A549 treated with DMSO at 1 μM for 4 hours (cell line): ENCODE measurements around the gene WAS. TPM values are rescaled to one million over a fixed set of nuclear protein-coding genes. Genes with fewer than 3 reads are reported as not detected.

Source experiments
- total RNA-seq: library from RNA; stranded (reverse); fragments of 200-300 nt; extraction: Qiagen RNA extraction; gene quantifications from 5 replicates; pipeline ENCODE4 v1.2.3, GENCODE V29; 2022; ENCODE audit warnings: low read depth

WAS gene
- total RNA-seq, result 0.09 to 0.39 TPM (median 0.18 TPM) in 5 replicates

GRCh38 chrX:48683411-48683982 is at the start of gene WAS:
Gene WAS, plus strand, starts transcription at chrX:48683799. Its CDS starts 55 bp downstream, at chrX:48683854.

GRCh38 chrX:48696301-48696908 is 12.8 kb downstream of the WAS start, which contains the start of gene SUV39H1:
Gene SUV39H1, plus strand, starts transcription at chrX:48696734. Its CDS starts 51 bp downstream, at chrX:48696785.

Other genes starting within 250 kb of the WAS start
- gene SLC38A5, start 213.5 kb upstream of the WAS start, total RNA-seq, result 0.10 to 0.44 TPM (median 0.39 TPM) in 5 replicates
- gene FTSJ1, start 207.6 kb upstream of the WAS start, total RNA-seq, result 67.1 to 74.5 TPM (median 72.5 TPM) in 5 replicates
- gene PORCN, start 174.8 kb upstream of the WAS start, total RNA-seq, result 15.2 to 19.4 TPM (median 17.0 TPM) in 5 replicates
- 138 to 148 TPM (median 144 TPM) in 5 replicates for gene EBP, start 162.0 kb upstream of the WAS start, total RNA-seq
- 10.6 to 11.8 TPM (median 10.7 TPM) in 5 replicates for gene TBC1D25, start 144.1 kb upstream of the WAS start, total RNA-seq
- 293 to 598 TPM (median 332 TPM) in 5 replicates for gene RBM3, start 109.3 kb upstream of the WAS start, total RNA-seq
- gene WDR13, start 86.3 kb upstream of the WAS start, total RNA-seq, result 60.5 to 73.7 TPM (median 65.5 TPM) in 5 replicates
- gene SUV39H1, start 12.9 kb downstream of the WAS start, total RNA-seq, result 21.1 to 23.8 TPM (median 21.9 TPM) in 5 replicates
- not detected in 5 replicates for gene GLOD5, start 77.9 kb downstream of the WAS start, total RNA-seq
- gene GATA1, start 102.8 kb downstream of the WAS start, total RNA-seq, result not detected in 5 replicates
- gene HDAC6, start 118.3 kb downstream of the WAS start, total RNA-seq, result 25.5 to 31.5 TPM (median 30.2 TPM) in 5 replicates
- 0.06 to 0.17 TPM (median 0.13 TPM) in 3 of 5 replicates, not detected in the others for gene ERAS, start 142.7 kb downstream of the WAS start, total RNA-seq
- gene PCSK1N, start 151.8 kb downstream of the WAS start, total RNA-seq, result 12.5 to 45.5 TPM (median 39.5 TPM) in 5 replicates
- 84.7 to 110 TPM (median 97.3 TPM) in 5 replicates for gene TIMM17B, start 214.0 kb downstream of the WAS start, total RNA-seq
- 94.0 to 114 TPM (median 101 TPM) in 5 replicates for gene PQBP1, start 214.1 kb downstream of the WAS start, total RNA-seq
- gene SLC35A2, start 227.8 kb downstream of the WAS start, total RNA-seq, result 57.8 to 68.9 TPM (median 66.8 TPM) in 5 replicates
- gene PIM2, start 235.2 kb downstream of the WAS start, total RNA-seq, result 9.4 to 11.6 TPM (median 10.2 TPM) in 5 replicates